Endothelial cell of umbilical vein (primary cell): ENCODE results near the gene UBE3B. TPM values are rescaled to one million over a fixed set of nuclear protein-coding genes. Genes with fewer than 3 reads are reported as not detected.

ENCODE experiments used
- BruUV-seq: library from RNA; stranded (reverse); fragments of 400-500 nt; replicated peaks from 2 replicates; lab custom pipeline; 2021; lab: Mats Ljungman, UMichigan
- CTCF ChIA-PET: fragments of 300-600, 350-600 bp; sonication (Branson Sonifier 250); formaldehyde crosslinking; loops from one replicate; lab custom pipeline; 2021; ENCODE audit warnings: antibody characterized with exemption, inconsistent platforms; lab: Charles Lee
- POLR2A ChIA-PET: fragments of 300-600, 350-600 bp; sonication (Branson Sonifier 250); formaldehyde crosslinking; loops from one replicate; lab custom pipeline; 2021; ENCODE audit warnings: antibody characterized with exemption, inconsistent platforms; lab: Charles Lee
- DNase-seq: peaks from one replicate; pipeline ENCODE4 v3.0.0-alpha.2; 2011; ENCODE audit warnings: low read depth, low spot score
- FAIRE-seq: peaks from 2 replicates; lab custom pipeline; 2011; peaks lifted over from hg19 to GRCh38; lab: Jason Lieb, UNC
- H2AFZ ChIP-seq: 2 replicates; pipeline ENCODE4 v1.6.0; 2012; ENCODE audit warnings: low read depth, low read length, control low read depth, inconsistent platforms
- H3K27ac ChIP-seq: 2 replicates; pipeline ENCODE4 v1.5.1; 2011; ENCODE audit warnings: low read depth, mild to moderate bottlenecking, control low read depth, low read length, moderate library complexity; ENCODE audit not compliant: insufficient read depth
- H3K27me3 ChIP-seq, 2 experiments: 2 replicates each; pipeline versions ENCODE4 v1.6.0 to v1.6.1; 2011; ENCODE audit warnings: low read length in 2 of 2, mixed read lengths in 1 of 2; ENCODE audit not compliant: control insufficient read depth in 2 of 2, insufficient read depth in 2 of 2
- H3K36me3 ChIP-seq, 2 experiments: 2 replicates in 1 of 2; 3 replicates in 1 of 2; pipeline ENCODE4 v1.5.1; 2011; ENCODE audit warnings: low read length in 2 of 2, mild to moderate bottlenecking in 1 of 2, moderate library complexity in 1 of 2; ENCODE audit not compliant: control insufficient read depth in 2 of 2, insufficient read depth in 2 of 2; ENCODE audit errors: extremely low read depth in 1 of 2
- H3K4me1 ChIP-seq: 3 replicates; pipeline ENCODE4 v1.5.1; 2011; ENCODE audit warnings: mild to moderate bottlenecking, low read length; ENCODE audit not compliant: control insufficient read depth, insufficient read depth; ENCODE audit errors: extremely low read depth
- H3K4me2 ChIP-seq: 2 replicates; pipeline ENCODE4 v1.6.1; 2011; ENCODE audit warnings: low read length, control low read depth, mixed read lengths; ENCODE audit not compliant: insufficient read depth
- H3K4me3 ChIP-seq, 3 experiments: fragments of 200-600 bp in 1 of 3; sonication (generic), shearing (Covaris generic) in 1 of 3; replicated peaks in 1 of 3; 2 replicates each; pipeline ENCODE4 v1.5.1; 2011 to 2016; ENCODE audit warnings: control low read depth in 3 of 3, low read length in 3 of 3, mild to moderate bottlenecking in 2 of 3, inconsistent platforms in 1 of 3, low read depth in 1 of 3, moderate library complexity in 1 of 3; ENCODE audit not compliant: insufficient read depth in 1 of 3
- H3K79me2 ChIP-seq: 2 replicates; pipeline ENCODE4 v1.6.0; 2012; ENCODE audit warnings: low read length, inconsistent platforms; ENCODE audit not compliant: control insufficient read depth, insufficient read depth
- H3K9ac ChIP-seq: replicated peaks from 2 replicates; pipeline ENCODE3; 2011; ENCODE audit warnings: low read length, control low read depth; ENCODE audit not compliant: insufficient read depth; ENCODE audit errors: extremely low read depth
- H3K9me1 ChIP-seq: replicated peaks from 3 replicates; pipeline ENCODE4 v1.6.0; 2011; ENCODE audit warnings: mild to moderate bottlenecking, low read length; ENCODE audit not compliant: control insufficient read depth, insufficient read depth; ENCODE audit errors: extremely low read depth
- H3K9me3 ChIP-seq: replicated peaks from 2 replicates; pipeline ENCODE4 v1.5.1; 2012; ENCODE audit warnings: low read length, inconsistent platforms; ENCODE audit not compliant: control insufficient read depth, insufficient read depth
- H4K20me1 ChIP-seq: replicated peaks from 2 replicates; pipeline ENCODE3; 2011; ENCODE audit warnings: mild to moderate bottlenecking, low read length; ENCODE audit not compliant: control insufficient read depth, insufficient read depth; ENCODE audit errors: extremely low read depth
- CTCF ChIP-seq, 2 donors: IDR thresholded peaks; 1 replicate in 1 of 2; 2 replicates in 1 of 2; pipeline ENCODE4 v1.5.1; 2011; ENCODE audit warnings: low read length in 2 of 2, mild to moderate bottlenecking in 2 of 2, moderate library complexity in 2 of 2, control low read depth in 1 of 2, inconsistent platforms in 1 of 2, low read depth in 1 of 2; ENCODE audit not compliant: insufficient read depth in 1 of 2; ENCODE audit errors: extremely low read depth in 1 of 2
- EZH2 ChIP-seq: IDR thresholded peaks from 2 replicates; pipeline ENCODE4 v1.6.1; 2012; ENCODE audit warnings: borderline replicate concordance, low read depth, mild to moderate bottlenecking, moderate library complexity, low read length, inconsistent platforms; ENCODE audit not compliant: severe bottlenecking
- FOS ChIP-seq: IDR thresholded peaks from 2 replicates; pipeline ENCODE4 v1.6.1; 2011; ENCODE audit warnings: mild to moderate bottlenecking, low read length, moderate library complexity, borderline replicate concordance; ENCODE audit not compliant: insufficient read depth
- GATA2 ChIP-seq: IDR thresholded peaks from 2 replicates; pipeline ENCODE4 v1.7.0; 2011; ENCODE audit warnings: low read depth, mild to moderate bottlenecking, moderate library complexity, mixed read lengths, low read length; ENCODE audit not compliant: insufficient read length, insufficient read depth
- JUN ChIP-seq: IDR thresholded peaks from 2 replicates; pipeline ENCODE4 v1.6.1; 2011; ENCODE audit warnings: borderline replicate concordance, low read depth; ENCODE audit not compliant: insufficient read length, insufficient read depth
- MAX ChIP-seq: IDR thresholded peaks from 2 replicates; pipeline ENCODE4 v1.6.1; 2011; ENCODE audit not compliant: insufficient read depth, insufficient read length
- MYC ChIP-seq: IDR thresholded peaks from one replicate; pipeline ENCODE4 v1.6.1; 2011; ENCODE audit warnings: mild to moderate bottlenecking, low read depth, low read length
- POLR2A ChIP-seq: IDR thresholded peaks from 2 replicates; pipeline ENCODE4 v1.6.1; 2012; ENCODE audit warnings: low read depth, mild to moderate bottlenecking, control low read depth, low read length
- POLR2AphosphoS5 ChIP-seq: IDR thresholded peaks from 2 replicates; pipeline ENCODE4 v1.6.1; 2012; ENCODE audit warnings: low read depth, mild to moderate bottlenecking, control low read depth, low read length, moderate library complexity; ENCODE audit not compliant: insufficient read depth
- dilution Hi-C: fragments of 300-500 bp; cut with MboI; formaldehyde crosslinking; loops from one replicate; pipeline ENCODE4 v1.15.0; 2019; ENCODE audit warnings: low sequenced_read_pairs; ENCODE audit not compliant: extremely low pct_ligation_motif_present
- intact Hi-C: fragments of 100-400 bp; cut with micrococcal nuclease; formaldehyde crosslinking; loops from one replicate; pipeline ENCODE4 v1.10.0; 2022
- polyA plus RNA-seq, 4 experiments: library from polyadenylated mRNA; depleted of rRNA in 3 of 4; stranded (reverse) in 3 of 4; unstranded in 1 of 4; fragments of >200 nt; gene quantifications; 2 replicates each; pipeline versions ENCODE4 v1.2.1 to v1.2.3, GENCODE V29; 2011 to 2012; ENCODE audit warnings: missing spikeins in 1 of 4
- total RNA-seq: library from RNA; stranded (reverse); gene quantifications from 2 replicates; pipeline ENCODE4 v1.2.3, GENCODE V29; 2021

UBE3B gene
- total and polyA plus RNA-seq, 2 donors (not counting 3 experiments of a cell fraction or from before 2014, with no cell fraction given), result 24.9 to 40.8 TPM

- H2AFZ ChIP-seq, result no peak overlapping the region
- H3K4me1 ChIP-seq, result peaks cover 5% of the 10 kb centered on the region
- ChIA-PET CTCF (interaction anchor here (1.2 kb wide), 1 partner anchor 49 kb away, joined by 4 read pairs; no protein-coding TSS in a partner anchor), POLR2A (no interaction called here)
- H3K36me3 ChIP-seq, result peaks cover 2 to 5% of the 10 kb centered on the region in 2 experiments
- FAIRE-seq, result no peak
- no peaks in the 10 kb centered on the region for H3K79me2 ChIP-seq
- no peak overlapping the region for H3K4me3 ChIP-seq
- no peaks in the 10 kb centered on the region for H4K20me1 ChIP-seq
- no peak overlapping the region for H3K4me2 ChIP-seq
- dilution Hi-C loops, result no loop called here
- TF ChIP-seq EZH2 (no peak), MYC (no peak), CTCF (IDR thresholded peaks at IDR 0.05; ENCODE audit: extremely low read depth in 1 of 2, insufficient read depth in 1 of 2, low read depth in 1 of 2, low read length in 2 of 2) (no peak), POLR2A (no peak), POLR2AphosphoS5 (no peak), JUN (no peak), MAX (no peak), FOS (no peak), GATA2 (no peak)
- H3K9me3 ChIP-seq, result no peaks in the 10 kb centered on the region
- H3K9ac ChIP-seq, result no peak overlapping the region
- H3K9me1 ChIP-seq, result no peaks in the 10 kb centered on the region
- BruUV-seq, result no TSS peak
- no peak for DNase-seq
- H3K27ac ChIP-seq, result no peak overlapping the region
- no peaks in the 10 kb centered on the region for H3K27me3 ChIP-seq
- intact Hi-C loops, result no loop called here
Observed at GRCh38 chr12:109568486-109568885, 91.1 kb downstream of the UBE3B start.
